ENCODE measurements around the gene FMN1. TPM values are rescaled to one million over a fixed set of nuclear protein-coding genes. Genes with fewer than 3 reads are reported as not detected.

FMN1 gene
- total and polyA plus RNA-seq, 7 experiments from 2014 or later: 0.02 to 32.2 (median 1.0) TPM; not detected in 1

GRCh38 chr15:33171202-33171601 is 23.3 kb downstream of the FMN1 start:
- peaks cover 0 to 36% (median 9%) of the 10 kb centered on the region in 5 donors for H3K27me3 Mint-ChIP-seq
- H3K4me1 ChIP-seq (ENCODE audit: control insufficient read depth in 2 of 2, insufficient read depth in 2 of 2, low read length in 2 of 2): no peaks in the 10 kb centered on the region
- H3K4me3 ChIP-seq (ENCODE audit: low read length): no peak overlapping the region
- ATAC-seq: no peak
- H3K36me3 Mint-ChIP-seq: peaks cover 0 to 5% (median 0%) of the 10 kb centered on the region in 5 donors
- no peak overlapping the region for H3K27ac ChIP-seq (ENCODE audit: low read depth, low read length)
- H3K27me3 ChIP-seq (ENCODE audit: control insufficient read depth in 2 of 2, insufficient read depth in 2 of 2, low read length in 2 of 2): no peaks in the 10 kb centered on the region
- H3K27ac Mint-ChIP-seq: no peak overlapping the region
- no peaks in the 10 kb centered on the region for H3K4me1 Mint-ChIP-seq
- no peaks in the 10 kb centered on the region for H3K9me3 Mint-ChIP-seq
- no peaks in the 10 kb centered on the region for H3K36me3 ChIP-seq (ENCODE audit: control insufficient read depth in 2 of 3, insufficient read depth in 3 of 3, low read length in 3 of 3)
- ChIA-PET CTCF (no interaction called here), POLR2A (no interaction called here)
- no peaks in the 10 kb centered on the region for H3K9me3 ChIP-seq (ENCODE audit: control insufficient read depth in 2 of 3, low read length in 3 of 3)
- intact Hi-C loops (cut with micrococcal nuclease): no loop called here
- H3K4me3 Mint-ChIP-seq: no peak overlapping the region
- DNase-seq: no peak

GRCh38 chr15:33169625-33170024 is 24.9 kb downstream of the FMN1 start:
- Mint-ChIP-seq H3K4me3 (no peak overlapping the region), H3K36me3 (peaks cover 0 to 5% (median 0%) of the 10 kb centered on the region in 5 donors), H3K27me3 (peaks cover 0 to 35% (median 9%) of the 10 kb centered on the region in 5 donors), H3K9me3 (no peaks in the 10 kb centered on the region), H3K4me1 (no peaks in the 10 kb centered on the region), H3K27ac (no peak overlapping the region)
- ATAC-seq (no peak), DNase-seq (no peak)
- Histone ChIP-seq H3K9me3 (ENCODE audit: control insufficient read depth in 2 of 3, low read length in 3 of 3) (no peaks in the 10 kb centered on the region), H3K4me3 (ENCODE audit: low read length) (no peak overlapping the region), H3K36me3 (ENCODE audit: control insufficient read depth in 2 of 3, insufficient read depth in 3 of 3, low read length in 3 of 3) (no peaks in the 10 kb centered on the region), H3K27ac (ENCODE audit: low read depth, low read length) (no peak overlapping the region), H3K27me3 (ENCODE audit: control insufficient read depth in 2 of 2, insufficient read depth in 2 of 2, low read length in 2 of 2) (peaks cover 0 to 4% of the 10 kb centered on the region in 2 donors), H3K4me1 (ENCODE audit: control insufficient read depth in 2 of 2, insufficient read depth in 2 of 2, low read length in 2 of 2) (no peaks in the 10 kb centered on the region)
- CTCF ChIA-PET: no interaction called here
- intact Hi-C loops (cut with micrococcal nuclease): no loop called here
- POLR2A ChIA-PET: no interaction called here

GRCh38 chr15:33168444-33168843 is 26.1 kb downstream of the FMN1 start:
- ATAC-seq: no peak

GRCh38 chr15:33163816-33164215 is 30.7 kb downstream of the FMN1 start:
- no peak overlapping the region for H3K27ac Mint-ChIP-seq
- ChIA-PET POLR2A (no interaction called here), CTCF (no interaction called here)
- no peak for DNase-seq
- no peak overlapping the region for H3K4me3 Mint-ChIP-seq
- H3K9me3 ChIP-seq (ENCODE audit: control insufficient read depth in 2 of 3, low read length in 3 of 3): no peaks in the 10 kb centered on the region
- H3K4me1 ChIP-seq (ENCODE audit: control insufficient read depth in 2 of 2, insufficient read depth in 2 of 2, low read length in 2 of 2): no peaks in the 10 kb centered on the region
- ATAC-seq: no peak
- intact Hi-C loops (cut with micrococcal nuclease): no loop called here
- no peaks in the 10 kb centered on the region for H3K36me3 ChIP-seq (ENCODE audit: control insufficient read depth in 2 of 3, insufficient read depth in 3 of 3, low read length in 3 of 3)
- peaks cover 0 to 4% of the 10 kb centered on the region in 2 donors for H3K27me3 ChIP-seq (ENCODE audit: control insufficient read depth in 2 of 2, insufficient read depth in 2 of 2, low read length in 2 of 2)
- H3K4me1 Mint-ChIP-seq: peaks cover 0 to 20% (median 11%) of the 10 kb centered on the region in 7 donors
- H3K27me3 Mint-ChIP-seq: peaks cover 0 to 19% (median 9%) of the 10 kb centered on the region in 5 donors
- no peak overlapping the region for H3K4me3 ChIP-seq (ENCODE audit: low read length)
- H3K27ac ChIP-seq (ENCODE audit: low read depth, low read length): no peak overlapping the region
- H3K9me3 Mint-ChIP-seq: no peaks in the 10 kb centered on the region
- H3K36me3 Mint-ChIP-seq: peaks cover 0 to 5% (median 0%) of the 10 kb centered on the region in 5 donors

More at GRCh38 chr15:33168444-33168843, 26.1 kb downstream of the FMN1 start:
- DNase-seq: no peak
- intact Hi-C loops (cut with micrococcal nuclease): no loop called here
- ChIA-PET CTCF (interaction anchor here (0.7 kb wide), 1 partner anchor 315 kb away, joined by 3 read pairs; no protein-coding TSS in a partner anchor), POLR2A (no interaction called here)
- H3K4me1 ChIP-seq (ENCODE audit: control insufficient read depth in 2 of 2, insufficient read depth in 2 of 2, low read length in 2 of 2): no peaks in the 10 kb centered on the region
- no peaks in the 10 kb centered on the region for H3K9me3 ChIP-seq (ENCODE audit: control insufficient read depth in 2 of 3, low read length in 3 of 3)
- no peaks in the 10 kb centered on the region for H3K36me3 ChIP-seq (ENCODE audit: control insufficient read depth in 2 of 3, insufficient read depth in 3 of 3, low read length in 3 of 3)
- Mint-ChIP-seq H3K9me3 (no peaks in the 10 kb centered on the region), H3K36me3 (peaks cover 0 to 5% (median 0%) of the 10 kb centered on the region in 5 donors), H3K4me3 (no peak overlapping the region), H3K27ac (no peak overlapping the region), H3K4me1 (no peaks in the 10 kb centered on the region), H3K27me3 (peaks cover 0 to 37% (median 9%) of the 10 kb centered on the region in 5 donors)
- no peak overlapping the region for H3K4me3 ChIP-seq (ENCODE audit: low read length)
- H3K27me3 ChIP-seq (ENCODE audit: control insufficient read depth in 2 of 2, insufficient read depth in 2 of 2, low read length in 2 of 2): peaks cover 0 to 4% of the 10 kb centered on the region in 2 donors
- no peak overlapping the region for H3K27ac ChIP-seq (ENCODE audit: low read depth, low read length)

- POLR2A ChIA-PET: no interaction called here
- no peak for ATAC-seq
- intact Hi-C loops (cut with micrococcal nuclease): no loop called here
- peaks cover 0 to 4% of the 10 kb centered on the region in 2 donors for H3K27me3 ChIP-seq (ENCODE audit: control insufficient read depth in 2 of 2, insufficient read depth in 2 of 2, low read length in 2 of 2)
- H3K36me3 ChIP-seq (ENCODE audit: control insufficient read depth in 2 of 3, insufficient read depth in 3 of 3, low read length in 3 of 3): no peaks in the 10 kb centered on the region
- no peaks in the 10 kb centered on the region for H3K4me1 ChIP-seq (ENCODE audit: control insufficient read depth in 2 of 2, insufficient read depth in 2 of 2, low read length in 2 of 2)
- no peak for DNase-seq
- CTCF ChIA-PET: no interaction called here
- no peaks in the 10 kb centered on the region for H3K9me3 ChIP-seq (ENCODE audit: control insufficient read depth in 2 of 3, low read length in 3 of 3)
- Mint-ChIP-seq H3K36me3 (no peaks in the 10 kb centered on the region), H3K9me3 (no peaks in the 10 kb centered on the region), H3K27ac (no peak overlapping the region), H3K4me3 (no peak overlapping the region), H3K4me1 (peaks cover 0 to 20% (median 11%) of the 10 kb centered on the region in 7 donors), H3K27me3 (peaks cover 0 to 13% (median 0%) of the 10 kb centered on the region in 5 donors)
- no peak overlapping the region for H3K27ac ChIP-seq (ENCODE audit: low read depth, low read length)
- H3K4me3 ChIP-seq (ENCODE audit: low read length): no peak overlapping the region
These were observed 33.3 kb downstream of the FMN1 start for GRCh38 chr15:33161209-33161608.

GRCh38 chr15:33160581-33161165 is 33.8 kb downstream of the FMN1 start:
- intact Hi-C loops (cut with micrococcal nuclease): no loop called here
- Histone ChIP-seq H3K36me3 (ENCODE audit: control insufficient read depth in 2 of 3, insufficient read depth in 3 of 3, low read length in 3 of 3) (no peaks in the 10 kb centered on the region), H3K27me3 (ENCODE audit: control insufficient read depth in 2 of 2, insufficient read depth in 2 of 2, low read length in 2 of 2) (peaks cover 0 to 2% of the 10 kb centered on the region in 2 donors), H3K9me3 (ENCODE audit: control insufficient read depth in 2 of 3, low read length in 3 of 3) (no peaks in the 10 kb centered on the region), H3K4me3 (ENCODE audit: low read length) (no peak overlapping the region), H3K4me1 (ENCODE audit: control insufficient read depth in 2 of 2, insufficient read depth in 2 of 2, low read length in 2 of 2) (no peaks in the 10 kb centered on the region), H3K27ac (ENCODE audit: low read depth, low read length) (no peak overlapping the region)
- no peak overlapping the region for H3K4me3 Mint-ChIP-seq
- no peaks in the 10 kb centered on the region for H3K9me3 Mint-ChIP-seq
- peaks cover 0 to 13% (median 2%) of the 10 kb centered on the region in 5 donors for H3K27me3 Mint-ChIP-seq
- ATAC-seq (no peak), DNase-seq (no peak)
- POLR2A ChIA-PET: no interaction called here
- CTCF ChIA-PET: no interaction called here
- no peak overlapping the region for H3K27ac Mint-ChIP-seq
- H3K36me3 Mint-ChIP-seq: no peaks in the 10 kb centered on the region
- peaks cover 0 to 20% (median 11%) of the 10 kb centered on the region in 7 donors for H3K4me1 Mint-ChIP-seq
